GF-D8 (cell line): Measurements from ENCODE around the gene CCDC6.
A peak's percentile ranks its signal among the peaks of the same experiment; 100 is the strongest.
"Not testable (repeated sequence)": the region's sequence is repeated elsewhere in the genome, so short reads cannot be mapped to it uniquely, and the experiment has no call there.

Source experiments
- DNase-seq: peaks from one replicate; lab custom pipeline; 2025; lab: John Stamatoyannopoulos, UW

Gene CCDC6

DNA sequence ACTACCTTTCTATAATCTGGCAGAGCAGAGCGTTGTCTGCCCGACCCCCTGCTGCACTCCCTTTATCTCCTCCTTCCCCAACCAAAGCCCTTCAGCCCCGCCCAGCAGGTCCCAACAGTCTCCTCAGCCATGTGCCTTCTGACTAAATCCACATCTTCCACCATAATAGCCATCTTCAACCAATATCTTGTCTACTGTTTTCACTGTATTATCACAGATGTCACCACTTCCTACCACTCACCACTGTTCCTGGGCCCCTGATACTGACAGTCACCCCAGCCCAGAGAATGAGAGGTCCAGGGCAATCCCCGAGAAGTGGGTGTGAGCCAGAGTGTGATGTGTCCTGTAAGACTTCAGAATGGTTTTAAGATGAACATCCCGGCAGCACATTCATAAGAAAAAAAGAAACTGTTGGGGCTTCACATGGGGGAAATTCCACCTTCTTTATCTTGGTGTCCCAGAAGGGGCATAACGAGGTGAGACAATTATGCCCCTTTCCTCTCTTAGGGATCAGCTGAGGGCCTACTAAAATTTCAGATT, 25.3 kb downstream of the CCDC6 start:
- DNase-seq: no peak

DNA sequence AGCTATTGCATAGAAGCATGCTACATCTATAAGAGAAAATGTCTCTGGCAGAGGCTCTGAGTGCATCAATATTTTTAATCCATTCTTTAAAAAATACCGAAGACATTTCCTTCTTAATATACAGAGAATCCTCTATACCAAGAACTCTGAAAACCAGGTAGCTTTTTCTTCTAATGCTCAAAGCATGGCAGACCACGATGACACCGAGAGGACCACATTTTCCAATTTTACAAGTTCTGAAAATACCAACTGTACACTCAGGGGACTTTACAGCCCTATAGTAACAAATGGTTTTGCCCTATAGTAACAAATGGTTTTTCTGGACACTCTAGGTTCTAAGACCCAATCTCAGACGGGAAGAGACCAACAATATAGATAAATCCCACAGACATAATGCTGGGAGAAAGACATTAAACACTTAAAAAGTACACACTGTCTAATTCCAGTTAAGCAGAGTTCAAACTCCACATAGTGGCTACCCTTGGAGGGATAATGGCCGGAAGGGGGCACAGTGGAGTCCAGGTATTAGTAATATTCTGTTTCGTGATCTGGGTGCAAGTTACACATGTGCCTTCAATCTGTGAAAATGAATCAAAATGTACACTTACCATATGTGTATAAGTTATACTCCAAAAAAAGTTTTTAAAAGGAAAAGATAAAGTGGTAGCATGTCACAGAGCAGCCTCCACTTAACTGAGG, 26.2 kb downstream of the CCDC6 start:
- DNase-seq: no peak

DNA sequence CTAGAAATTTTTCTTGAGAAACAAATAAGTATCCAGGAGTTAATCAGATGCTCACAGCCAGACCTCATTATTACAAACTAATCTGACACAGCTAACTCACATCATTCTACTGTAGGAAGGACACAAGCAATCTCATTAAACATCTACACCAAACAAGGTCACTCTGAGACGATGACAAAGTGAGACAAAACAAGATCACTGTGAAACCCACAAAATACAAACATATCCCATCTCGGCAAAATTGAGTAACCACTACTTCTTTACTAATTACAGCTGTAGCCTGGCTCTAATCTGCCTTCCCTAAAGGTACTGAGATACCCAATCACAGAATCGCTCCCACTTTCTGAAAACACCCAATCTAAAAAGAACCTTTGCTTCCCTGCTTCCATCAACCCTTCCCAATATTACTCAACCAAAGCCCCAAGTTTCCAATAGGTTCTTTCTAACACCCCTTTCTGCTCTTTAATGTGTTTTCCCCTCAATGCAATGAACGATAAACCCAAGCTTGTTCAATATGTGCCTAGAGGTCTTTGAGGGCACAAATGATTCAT, 26.9 kb downstream of the CCDC6 start:
- DNase-seq: no peak

DNA sequence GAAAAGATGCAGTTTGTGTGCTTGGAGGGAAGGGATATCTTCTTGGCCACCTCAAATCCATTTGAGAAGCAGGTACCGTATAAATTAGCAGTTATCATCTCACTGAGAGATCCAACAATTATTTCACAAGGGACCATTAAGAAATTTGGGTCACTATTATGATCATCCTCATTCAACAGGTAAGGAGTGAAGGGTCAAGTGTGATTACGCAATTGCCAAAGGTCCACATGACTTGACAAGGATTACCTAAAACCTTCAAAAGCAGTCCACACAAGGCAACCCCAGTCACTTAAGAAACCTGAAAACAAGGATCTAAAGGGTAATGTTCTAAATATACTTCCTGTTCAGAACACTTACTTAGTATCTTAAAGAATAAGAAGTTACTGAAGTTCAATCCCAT, 27.4 kb downstream of the CCDC6 start:
- DNase-seq: no peak

DNA sequence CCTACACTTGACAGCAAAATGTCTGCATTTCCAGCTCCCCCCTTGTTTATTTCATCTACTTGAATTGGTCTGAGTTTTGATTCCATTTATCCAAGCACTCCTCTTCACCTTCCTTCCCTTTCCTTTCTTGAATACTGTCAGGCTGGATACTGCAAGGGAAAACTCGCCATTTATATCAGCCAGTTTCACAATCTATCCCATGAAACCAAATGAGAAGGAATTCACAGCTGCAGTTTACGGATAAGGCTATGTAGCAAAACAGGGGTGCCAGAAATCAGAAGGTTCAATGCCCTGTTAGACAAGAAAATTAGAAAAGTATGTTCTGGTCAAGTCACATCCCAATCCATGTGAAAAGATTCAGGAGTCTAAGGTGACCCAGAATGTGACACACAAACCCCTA, 28.1 kb downstream of the CCDC6 start:
- DNase-seq: no peak

DNA sequence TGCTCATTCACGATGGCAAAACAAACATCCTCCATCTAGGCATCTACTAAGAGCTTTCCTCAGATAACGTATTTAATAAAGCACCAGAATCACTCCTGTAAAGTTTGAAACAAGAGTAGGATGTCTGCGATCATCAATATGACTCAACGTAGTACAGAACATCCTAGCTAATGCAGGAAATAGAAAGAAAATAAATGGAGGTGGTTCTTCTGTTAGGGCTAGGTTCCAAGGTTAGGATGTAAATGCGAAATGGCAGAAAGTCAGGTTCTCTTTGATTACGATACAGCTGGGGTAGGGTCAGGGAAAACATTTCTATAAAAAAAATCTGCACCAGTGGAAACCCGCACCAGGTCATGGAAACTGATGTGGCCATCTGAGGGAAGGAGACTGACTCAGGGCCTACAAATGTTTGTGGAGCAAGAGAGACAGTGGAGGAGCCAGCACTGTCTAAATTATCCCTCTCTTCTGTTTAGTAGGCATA, 29.1 kb downstream of the CCDC6 start:
- DNase-seq: no peak

DNA sequence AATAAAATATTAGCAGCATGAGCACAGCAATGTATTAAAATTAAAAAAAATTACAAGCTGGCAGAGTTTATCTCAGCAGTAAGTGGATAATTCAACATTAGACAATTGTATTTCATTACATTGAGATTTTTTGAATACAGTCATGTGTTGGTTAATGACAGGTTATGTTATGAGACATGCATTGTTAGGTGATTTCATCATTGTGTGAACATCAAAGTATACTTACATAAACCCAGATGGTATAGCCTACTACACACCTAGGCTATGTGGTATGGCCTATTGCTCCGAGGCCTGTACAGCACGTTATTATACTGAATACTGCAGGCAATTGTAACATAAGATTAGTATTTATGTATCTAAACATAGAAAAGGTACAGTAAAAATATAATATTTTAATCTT, 29.7 kb downstream of the CCDC6 start:
- no peak for DNase-seq

DNA sequence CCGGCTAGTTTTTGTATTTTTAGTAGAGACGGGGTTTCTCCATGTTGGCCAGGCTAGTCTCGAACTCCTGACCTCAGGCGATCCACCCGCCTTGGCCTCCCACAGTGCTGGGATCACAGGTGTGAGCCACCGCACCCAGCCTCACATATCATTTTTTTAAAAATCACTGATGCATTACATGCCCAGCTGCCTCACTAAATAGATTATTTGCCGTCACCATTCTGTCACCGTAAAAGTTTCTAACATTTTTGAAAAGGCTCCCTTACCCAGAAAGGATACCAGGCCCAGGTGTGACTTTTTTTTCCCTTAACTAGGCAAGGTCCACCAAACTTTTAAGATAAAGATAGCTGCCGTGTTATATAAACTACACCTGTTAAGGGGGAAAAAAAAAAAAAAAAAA, 30.1 kb downstream of the CCDC6 start:
- DNase-seq: not testable (repeated sequence)

DNA sequence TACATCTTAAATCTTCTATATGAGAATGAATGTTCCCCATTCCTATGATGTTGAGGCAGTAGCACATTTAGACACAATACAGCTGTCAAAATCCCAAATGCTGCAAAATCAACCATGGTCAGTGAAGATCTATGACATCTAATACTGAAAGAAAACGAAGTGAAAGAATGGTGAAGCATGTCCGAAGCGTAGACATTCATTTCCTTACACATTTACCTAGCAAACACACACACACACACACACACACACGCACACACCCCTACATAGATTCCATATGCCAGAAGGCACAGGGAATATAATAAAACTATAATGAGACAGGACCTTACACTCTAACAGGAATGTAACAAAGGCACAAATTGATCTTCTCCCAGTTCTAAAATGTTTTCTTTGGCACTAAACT, 32.5 kb downstream of the CCDC6 start:
- no peak for DNase-seq

DNA sequence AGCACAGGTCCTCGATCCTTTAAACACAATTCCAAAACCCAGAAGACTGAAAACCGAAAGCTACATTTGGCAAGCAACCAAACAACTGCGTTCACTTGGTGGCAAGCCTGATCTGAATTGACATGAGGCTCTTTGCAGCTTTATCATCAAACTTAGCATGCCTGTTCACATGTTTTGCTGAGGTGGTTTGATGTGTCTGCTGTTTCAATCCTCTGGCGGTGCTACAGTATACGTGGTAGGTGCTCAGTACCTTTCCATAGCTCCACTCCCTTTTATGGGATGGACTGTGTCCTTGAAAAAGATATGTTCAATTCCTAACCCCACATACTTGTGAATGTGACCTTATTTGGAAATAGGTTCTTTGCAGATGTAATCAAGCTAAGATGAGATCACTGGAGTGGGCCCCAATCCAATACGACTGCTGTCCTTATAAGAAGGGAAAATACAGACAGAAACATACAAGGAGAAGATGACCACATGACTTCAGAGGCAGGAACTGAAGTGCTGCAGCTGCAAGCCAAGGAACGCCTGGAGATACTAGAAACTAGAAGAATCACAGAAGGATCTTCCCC, 33.4 kb downstream of the CCDC6 start:
- DNase-seq: no peak

DNA sequence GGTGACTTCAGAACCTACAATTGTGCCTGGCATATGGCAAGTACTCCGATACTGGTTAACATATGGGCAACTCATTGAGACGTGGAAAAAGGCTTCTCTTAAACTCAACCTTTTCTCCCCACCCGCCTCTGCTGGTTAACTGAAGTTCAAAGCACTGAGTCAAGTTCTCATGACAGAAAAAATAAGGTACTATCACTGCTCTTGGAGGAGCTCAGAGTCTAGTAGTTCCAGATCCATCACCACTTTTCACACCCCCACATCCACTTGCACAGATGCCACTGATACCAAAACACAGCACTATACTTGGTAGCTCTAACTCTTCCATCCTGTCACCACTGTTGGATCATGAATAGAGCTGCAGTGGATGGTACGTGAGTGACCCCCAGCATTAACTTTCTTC, 36.2 kb downstream of the CCDC6 start:
- no peak for DNase-seq

DNA sequence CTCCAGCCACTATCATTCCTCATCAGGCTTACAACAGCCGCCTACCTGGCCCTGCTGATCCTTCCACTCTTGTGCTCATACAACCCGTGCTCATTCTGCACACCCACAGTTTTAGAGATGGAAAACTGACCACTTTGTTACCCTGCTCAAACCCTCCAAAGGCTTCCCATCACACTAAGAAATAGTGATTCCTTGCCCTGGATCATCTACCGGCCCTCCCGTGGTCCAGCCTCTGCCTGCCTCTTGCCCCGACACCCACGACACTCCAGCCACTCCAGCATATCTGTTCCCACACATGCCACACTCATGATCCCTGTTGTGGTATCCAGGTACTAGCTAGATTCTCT, 36.8 kb downstream of the CCDC6 start:
- no peak for DNase-seq

DNA sequence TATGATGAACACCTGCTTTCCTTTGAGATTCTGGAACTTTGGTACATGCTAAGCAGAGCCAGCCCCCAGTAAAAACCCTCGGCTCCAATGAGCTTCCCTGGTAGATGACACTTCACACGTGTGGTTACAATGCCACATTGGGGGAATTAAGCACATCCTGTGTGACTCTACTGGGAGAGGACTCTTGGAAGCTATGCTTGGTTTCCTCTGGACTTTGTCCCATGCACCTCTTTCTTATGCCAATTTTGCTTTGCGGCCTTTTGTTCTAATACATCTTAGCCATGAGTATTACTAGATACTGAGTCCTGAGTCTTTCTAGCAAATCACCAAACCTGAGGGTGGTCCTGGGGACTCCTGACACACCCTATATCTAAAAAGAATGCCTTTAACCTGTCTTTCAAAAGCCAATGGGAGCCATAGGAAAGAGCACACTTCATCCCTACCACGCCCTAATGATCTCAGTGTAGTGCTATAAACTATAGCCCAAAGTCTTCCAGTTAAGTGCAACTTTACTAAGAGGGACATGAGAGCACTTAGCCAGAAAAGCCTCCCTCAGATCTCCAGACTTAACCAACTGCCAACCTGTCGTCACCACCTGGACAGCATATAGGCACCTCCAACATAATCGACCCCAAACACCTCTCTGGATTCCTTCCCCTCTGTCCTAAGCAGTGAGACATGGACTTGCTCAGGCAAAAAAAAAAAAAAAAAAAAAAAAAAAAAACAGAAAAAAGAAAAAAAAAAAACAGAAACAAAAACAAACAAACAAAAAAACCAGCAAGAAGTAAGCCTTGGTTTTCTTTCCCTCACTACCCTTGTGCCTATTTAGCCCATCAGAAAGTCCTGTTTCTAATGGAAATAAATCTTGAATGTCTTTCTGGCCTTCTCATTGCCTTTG, 37.4 kb downstream of the CCDC6 start:
- DNase-seq: no peak

DNA sequence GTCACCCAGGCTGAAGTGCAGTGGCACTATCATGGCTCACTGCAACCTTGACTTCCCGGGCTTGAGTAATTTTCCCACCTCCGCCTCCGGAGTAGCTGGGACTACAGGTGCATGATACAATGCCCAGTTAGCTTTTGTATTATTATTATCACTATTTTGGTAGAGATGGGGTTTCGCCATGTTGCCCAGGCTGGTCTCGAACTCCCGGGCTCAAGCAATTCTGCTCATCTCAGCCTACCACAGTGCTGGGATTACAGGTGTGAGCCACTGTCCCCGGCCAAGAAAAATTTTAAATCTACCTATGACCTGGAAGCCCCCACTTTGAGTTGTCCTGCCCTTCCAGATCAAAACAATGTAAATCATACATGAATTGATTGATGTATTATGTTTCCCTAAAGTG, 38.8 kb downstream of the CCDC6 start:
- no peak for DNase-seq

DNA sequence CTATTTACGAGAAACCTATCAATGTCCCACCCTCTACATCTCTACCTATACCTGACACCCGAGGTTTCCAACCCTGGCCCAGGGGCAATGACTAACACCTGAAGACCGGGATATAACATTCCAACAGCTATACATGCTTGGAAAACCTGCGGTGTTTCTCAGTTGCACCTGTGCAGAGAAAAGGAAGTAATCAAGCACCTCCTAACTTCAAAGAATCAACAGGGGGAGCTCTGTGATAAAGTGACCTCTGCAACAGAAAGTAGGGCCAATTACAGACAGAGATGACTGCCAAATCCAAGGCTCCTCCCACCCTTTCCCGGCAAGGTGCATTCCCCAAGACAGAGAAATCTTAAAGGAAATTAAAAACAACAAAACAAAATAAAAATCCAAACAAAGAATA, 41.3 kb downstream of the CCDC6 start:
- peak; percentile 12 for DNase-seq

DNA sequence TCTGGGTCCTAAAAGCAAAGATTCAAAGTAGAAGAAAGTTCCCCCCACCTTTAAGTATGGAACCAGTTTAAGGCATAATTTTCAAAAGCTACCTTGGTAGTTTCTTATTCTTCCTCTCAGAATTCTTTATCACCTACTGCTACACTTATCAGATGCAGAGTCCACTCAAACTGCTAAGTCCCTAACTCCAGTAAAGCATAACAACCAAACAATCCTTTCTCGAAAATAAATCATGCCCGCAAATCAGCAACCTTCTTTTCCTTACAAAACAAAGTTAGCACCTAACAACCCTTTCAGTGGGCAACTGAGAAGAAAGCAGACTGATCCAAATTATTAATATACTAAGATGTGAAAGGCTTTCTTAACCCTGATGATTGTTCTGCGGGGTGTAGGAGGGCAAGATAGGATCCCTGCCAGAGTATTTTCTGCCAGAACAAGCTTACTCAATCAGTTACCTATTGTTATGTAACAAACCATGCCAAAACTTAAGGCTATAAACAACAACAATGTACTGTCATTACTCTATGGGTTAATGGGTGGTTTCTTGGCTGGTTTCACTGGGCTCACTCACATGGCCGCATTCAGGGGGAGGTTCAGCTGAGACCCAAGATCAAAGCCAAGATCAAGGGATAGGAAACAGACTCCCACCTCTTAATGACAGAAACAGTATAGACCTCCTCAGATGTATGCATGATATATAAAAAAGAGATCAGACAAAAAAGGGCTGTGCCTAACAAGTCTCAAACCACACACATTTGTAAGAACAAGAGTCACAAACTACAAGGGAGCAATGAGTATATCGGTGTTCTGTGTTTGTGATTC, 42.0 kb downstream of the CCDC6 start:
- no peak for DNase-seq

DNA sequence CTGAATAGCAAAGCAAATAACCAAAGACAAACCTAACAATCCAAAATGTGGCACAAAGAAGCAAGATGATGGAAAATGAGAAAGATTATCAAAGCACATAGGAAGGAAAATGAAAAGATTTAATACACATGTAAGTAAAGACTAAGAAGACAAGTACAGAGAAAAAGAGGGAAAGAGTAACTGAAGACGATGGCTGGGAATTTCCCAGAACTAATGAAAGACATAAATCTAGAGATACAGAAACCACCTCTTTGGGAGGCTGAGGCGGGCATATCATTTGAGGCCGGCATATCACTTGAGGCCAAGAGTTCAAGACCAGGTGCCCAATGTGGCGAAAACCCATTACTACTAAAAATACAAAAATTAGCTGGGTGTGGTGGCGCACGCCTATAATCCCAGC, 46.8 kb downstream of the CCDC6 start:
- DNase-seq: no peak

DNA sequence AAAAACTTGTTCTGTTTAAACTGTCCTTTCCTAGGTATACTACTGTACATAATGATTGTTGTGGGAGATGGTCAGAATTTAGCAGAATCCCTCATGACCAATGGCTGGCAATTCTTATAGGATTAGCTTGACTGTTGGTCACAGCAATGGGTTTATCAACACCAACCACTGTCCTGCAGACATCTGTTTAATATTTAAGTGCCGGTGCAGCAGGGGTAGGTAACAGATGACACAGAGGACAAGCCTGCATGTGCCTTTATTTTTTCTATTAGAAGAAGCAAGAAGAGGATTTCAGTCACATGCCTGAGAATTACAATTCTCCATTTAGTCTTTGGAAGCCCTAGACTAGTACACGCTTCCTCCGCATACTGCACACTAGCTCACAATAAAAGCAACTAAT, 48.4 kb downstream of the CCDC6 start:
- DNase-seq: no peak

DNA sequence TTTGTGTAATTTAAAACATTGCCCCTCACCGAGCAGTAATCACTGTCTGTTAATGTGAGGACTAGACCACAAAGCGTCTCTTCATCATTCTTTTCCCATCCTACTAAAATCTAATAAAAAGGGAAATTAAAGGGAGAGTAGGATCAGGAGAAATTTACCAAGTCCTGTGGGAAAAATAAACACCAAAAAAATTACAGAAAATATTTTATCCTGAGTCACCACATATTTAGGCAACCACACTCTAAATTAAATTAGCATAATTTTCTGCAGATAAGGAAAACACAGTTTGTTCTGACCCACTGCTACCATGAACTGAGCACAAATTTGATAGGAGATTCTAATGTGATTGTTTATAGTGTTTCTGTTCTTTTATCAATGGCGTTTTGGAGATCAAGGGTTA, 49.3 kb downstream of the CCDC6 start:
- DNase-seq: no peak

DNA sequence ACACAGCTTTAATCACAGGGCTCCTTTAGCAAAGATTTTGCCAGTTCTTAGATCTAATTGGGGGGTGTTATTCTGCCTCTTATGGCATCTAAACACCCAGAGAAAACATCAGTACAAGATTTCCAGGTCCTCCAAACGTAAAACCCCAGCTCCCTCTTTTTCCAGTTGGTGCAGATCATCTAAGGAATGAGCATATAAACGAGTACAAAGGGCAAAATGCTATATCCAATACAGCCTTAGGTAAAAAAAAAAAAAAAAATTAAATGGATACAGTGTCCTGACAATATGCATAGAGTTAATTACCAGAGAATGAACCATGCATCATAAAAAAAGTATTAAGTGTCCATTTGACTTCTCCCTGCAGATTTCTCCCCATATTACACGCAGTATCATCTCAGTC, 50.3 kb downstream of the CCDC6 start:
- DNase-seq: no peak

DNA sequence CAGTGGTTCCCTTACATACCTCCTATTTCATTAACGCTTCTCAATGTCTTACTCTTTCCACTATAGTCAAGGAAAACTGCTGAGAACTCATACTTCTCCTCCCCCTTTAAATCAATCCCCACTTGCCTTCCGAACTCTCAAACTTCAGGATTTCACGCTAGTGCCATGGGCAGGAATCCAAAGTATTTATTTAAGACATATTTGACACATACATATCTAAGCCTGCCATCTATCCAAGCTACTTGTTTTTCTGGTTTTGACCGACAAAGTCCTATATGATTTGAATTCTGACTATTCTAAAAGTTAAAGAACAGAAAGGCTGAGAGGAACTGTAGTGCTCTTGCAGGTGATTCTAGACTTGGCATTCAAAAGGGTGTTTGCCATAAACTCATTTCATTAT, 51.8 kb downstream of the CCDC6 start:
- no peak for DNase-seq

DNA sequence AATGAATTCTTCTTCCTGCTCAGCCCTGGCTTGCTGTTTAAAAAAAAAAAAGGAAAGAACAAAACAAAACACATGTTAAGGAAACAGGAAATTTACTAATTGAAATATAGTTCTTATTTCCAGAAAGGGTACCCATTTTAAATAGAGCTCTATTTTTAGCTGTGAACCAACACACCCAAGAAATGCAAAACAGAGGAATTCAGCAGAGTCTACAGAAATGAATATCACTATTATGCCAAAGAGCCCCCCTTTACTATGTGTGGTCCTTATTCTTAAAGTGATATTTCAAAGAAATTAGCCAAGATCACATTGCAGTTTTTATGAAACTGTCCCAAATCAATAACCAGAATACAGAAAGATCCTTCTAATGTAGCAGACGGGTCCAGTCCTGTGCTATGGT, 53.7 kb downstream of the CCDC6 start:
- DNase-seq: no peak
